HepG2 (cell line): ENCODE results near the gene TEAD3. TPM values are rescaled to one million over a fixed set of nuclear protein-coding genes. Genes with fewer than 3 reads are reported as not detected.

Experiments
- BHLHE40 ChIP-seq: IDR thresholded peaks from 2 replicates; pipeline ENCODE4 v1.6.1; 2011; ENCODE audit warnings: low read length, improper control_type of control experiment
- BORCS8-MEF2B ChIP-seq: sonication (generic); formaldehyde crosslinking; IDR thresholded peaks from 2 replicates; pipeline ENCODE4 v1.8.0; 2022; ENCODE audit warnings: mild to moderate bottlenecking, missing genetic modification reagents
- CCDC6 ChIP-seq: sonication (generic); formaldehyde crosslinking; IDR thresholded peaks from 2 replicates; pipeline ENCODE4 v1.8.1; 2022; ENCODE audit warnings: mild to moderate bottlenecking, missing genetic modification reagents, moderate library complexity
- FLYWCH1 ChIP-seq: sonication (generic); formaldehyde crosslinking; IDR thresholded peaks from 2 replicates; pipeline ENCODE4 v1.8.1; 2023; ENCODE audit warnings: mild to moderate bottlenecking, missing genetic modification reagents
- HCFC1 ChIP-seq: fragments of 150-350 bp; IDR thresholded peaks from 2 replicates; pipeline ENCODE4 v1.6.1; 2014; ENCODE audit warnings: low read depth, low read length
- KLF16 ChIP-seq, 2 experiments: sonication (generic) in 1 of 2; formaldehyde crosslinking in 1 of 2; IDR thresholded peaks; 2 replicates each; pipeline versions ENCODE4 v1.6.1 to v1.8.0; 2016 to 2023; ENCODE audit warnings: missing genetic modification reagents in 2 of 2, missing compliant biosample characterization in 1 of 2
- KMT2A ChIP-seq: sonication (generic); formaldehyde crosslinking; IDR thresholded peaks from 2 replicates; pipeline ENCODE4 v1.4.0; 2020; ENCODE audit warnings: missing genetic modification reagents
- PRPF4 ChIP-seq: fragments of 200-400 bp; formaldehyde crosslinking; IDR thresholded peaks from 2 replicates; pipeline ENCODE4 v1.6.1; 2016; ENCODE audit warnings: low read length, low read depth; ENCODE audit not compliant: poor library complexity, severe bottlenecking
- TAF1 ChIP-seq: sonication (generic); formaldehyde crosslinking; IDR thresholded peaks from 2 replicates; pipeline ENCODE4 v1.4.0; 2020; ENCODE audit warnings: missing genetic modification reagents
- ZFP36L2 ChIP-seq: sonication (generic); formaldehyde crosslinking; IDR thresholded peaks from 2 replicates; pipeline ENCODE4 v1.4.0; 2020; ENCODE audit warnings: missing genetic modification reagents
- ZFP41 ChIP-seq: sonication (generic); formaldehyde crosslinking; IDR thresholded peaks from 2 replicates; pipeline ENCODE4 v1.4.0; 2020; ENCODE audit warnings: mild to moderate bottlenecking, missing genetic modification reagents, borderline replicate concordance
- ZNF317 ChIP-seq: sonication (generic); formaldehyde crosslinking; IDR thresholded peaks from 2 replicates; pipeline ENCODE4 v1.5.0; 2020; ENCODE audit warnings: mild to moderate bottlenecking, missing genetic modification reagents
- ZNF556 ChIP-seq: sonication (generic); formaldehyde crosslinking; IDR thresholded peaks from 2 replicates; pipeline ENCODE4 v1.4.0; 2020; ENCODE audit warnings: mild to moderate bottlenecking, missing genetic modification reagents, borderline replicate concordance
- ZNF557 ChIP-seq: sonication (generic); formaldehyde crosslinking; IDR thresholded peaks from 2 replicates; pipeline ENCODE4 v1.4.0; 2020; ENCODE audit warnings: missing genetic modification reagents
- ZNF792 ChIP-seq: IDR thresholded peaks from 2 replicates; pipeline ENCODE4 v1.6.1; 2016
- polyA plus RNA-seq, 8 experiments: library from polyadenylated mRNA; depleted of rRNA in 3 of 8; stranded (reverse) in 7 of 8; unstranded in 1 of 8; fragments of >200 nt; fragmentation: Illumina TruSeq in 4 of 8; extraction: Trizol in 4 of 8; gene quantifications; 2 replicates each; pipeline versions ENCODE4 v1.2.1 to v1.2.3, GENCODE V29; 2011 to 2016; ENCODE audit warnings: low read depth in 4 of 8, missing spikeins in 1 of 8, mixed read lengths in 1 of 8; ENCODE audit not compliant: insufficient read depth in 1 of 8
- total RNA-seq, 5 experiments: library from RNA; depleted of rRNA; stranded (reverse); fragments of >200 nt; fragmentation: Illumina TruSeq; extraction: Trizol; gene quantifications; 2 replicates each; pipeline ENCODE4 v1.2.3, GENCODE V29; 2016; ENCODE audit warnings: low read depth in 1 of 5
- TF ChIP-seq, protein P1 (sequence below): fragments of 450-650 bp; IDR thresholded peaks from 2 replicates; pipeline ENCODE4 v1.6.1; 2017; ENCODE audit warnings: mild to moderate bottlenecking
- TF ChIP-seq, protein P2 (sequence below): sonication (generic); formaldehyde crosslinking; IDR thresholded peaks from 2 replicates; pipeline ENCODE4 v1.5.1; 2020; ENCODE audit warnings: mild to moderate bottlenecking, missing genetic modification reagents
- TF ChIP-seq, protein P3 (sequence below): IDR thresholded peaks from 2 replicates; pipeline ENCODE4 v1.6.1; 2016; ENCODE audit warnings: missing genetic modification reagents, missing compliant biosample characterization
- TF ChIP-seq, protein P4 (sequence below): sonication (generic); formaldehyde crosslinking; IDR thresholded peaks from 2 replicates; pipeline ENCODE4 v1.9.0; 2021; ENCODE audit warnings: missing genetic modification reagents, mild to moderate bottlenecking, borderline replicate concordance
- TF ChIP-seq, protein P5 (sequence below): sonication (generic); formaldehyde crosslinking; IDR thresholded peaks from 2 replicates; pipeline ENCODE4 v1.4.0; 2020; ENCODE audit warnings: missing genetic modification reagents, mild to moderate bottlenecking, borderline replicate concordance

The TEAD3 gene
- total and polyA plus RNA-seq, 2 of the 13 experiments (the other 11 are each of a cell fraction or from before 2014, with no cell fraction given), result 15.1 to 16.5 TPM

DNA sequence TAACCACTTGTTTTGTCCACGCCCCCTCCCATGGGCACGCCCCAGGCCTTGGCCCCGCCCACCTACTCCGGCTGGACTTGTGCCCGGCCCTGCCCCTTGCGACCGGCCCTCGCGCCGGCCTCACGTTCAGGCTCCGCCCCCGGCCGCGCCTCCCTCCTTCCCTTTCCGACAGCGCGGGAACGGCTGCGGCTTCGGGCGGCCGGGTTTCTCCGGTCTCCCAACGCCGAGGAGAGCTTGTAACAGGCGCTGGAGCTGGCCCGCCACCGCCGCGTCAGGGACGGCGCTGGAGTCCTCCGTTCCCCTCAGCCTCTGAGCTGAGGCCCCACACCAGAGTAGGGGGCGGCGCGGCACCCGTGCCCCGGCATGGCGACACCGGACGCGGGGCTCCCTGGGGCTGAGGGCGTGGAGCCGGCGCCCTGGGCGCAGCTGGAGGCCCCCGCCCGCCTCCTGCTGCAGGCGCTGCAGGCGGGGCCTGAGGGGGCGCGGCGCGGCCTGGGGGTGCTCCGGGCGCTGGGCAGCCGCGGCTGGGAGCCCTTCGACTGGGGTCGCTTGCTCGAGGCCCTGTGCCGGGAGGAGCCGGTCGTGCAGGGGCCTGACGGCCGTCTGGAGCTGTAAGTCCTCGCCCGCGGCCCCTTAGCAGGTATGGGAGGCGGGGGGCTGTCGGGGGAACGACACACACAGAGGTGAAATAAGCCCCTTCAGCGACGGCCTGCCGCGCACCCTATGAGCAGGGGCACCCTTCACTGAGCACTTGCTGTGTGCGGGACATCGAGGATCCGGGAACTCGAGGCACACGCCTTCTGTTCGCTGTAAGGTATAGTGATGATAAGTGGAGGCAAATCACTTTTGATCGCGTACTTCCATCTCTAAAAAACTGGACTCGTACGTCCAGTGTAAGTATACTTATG lies 44.4 kb downstream of the TEAD3 start, which contains the start of gene FANCE (continued):
- TF ChIP-seq, protein P1, sequence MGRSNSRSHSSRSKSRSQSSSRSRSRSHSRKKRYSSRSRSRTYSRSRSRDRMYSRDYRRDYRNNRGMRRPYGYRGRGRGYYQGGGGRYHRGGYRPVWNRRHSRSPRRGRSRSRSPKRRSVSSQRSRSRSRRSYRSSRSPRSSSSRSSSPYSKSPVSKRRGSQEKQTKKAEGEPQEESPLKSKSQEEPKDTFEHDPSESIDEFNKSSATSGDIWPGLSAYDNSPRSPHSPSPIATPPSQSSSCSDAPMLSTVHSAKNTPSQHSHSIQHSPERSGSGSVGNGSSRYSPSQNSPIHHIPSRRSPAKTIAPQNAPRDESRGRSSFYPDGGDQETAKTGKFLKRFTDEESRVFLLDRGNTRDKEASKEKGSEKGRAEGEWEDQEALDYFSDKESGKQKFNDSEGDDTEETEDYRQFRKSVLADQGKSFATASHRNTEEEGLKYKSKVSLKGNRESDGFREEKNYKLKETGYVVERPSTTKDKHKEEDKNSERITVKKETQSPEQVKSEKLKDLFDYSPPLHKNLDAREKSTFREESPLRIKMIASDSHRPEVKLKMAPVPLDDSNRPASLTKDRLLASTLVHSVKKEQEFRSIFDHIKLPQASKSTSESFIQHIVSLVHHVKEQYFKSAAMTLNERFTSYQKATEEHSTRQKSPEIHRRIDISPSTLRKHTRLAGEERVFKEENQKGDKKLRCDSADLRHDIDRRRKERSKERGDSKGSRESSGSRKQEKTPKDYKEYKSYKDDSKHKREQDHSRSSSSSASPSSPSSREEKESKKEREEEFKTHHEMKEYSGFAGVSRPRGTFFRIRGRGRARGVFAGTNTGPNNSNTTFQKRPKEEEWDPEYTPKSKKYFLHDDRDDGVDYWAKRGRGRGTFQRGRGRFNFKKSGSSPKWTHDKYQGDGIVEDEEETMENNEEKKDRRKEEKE, result no peak
- peak; percentile 96 for TF ChIP-seq BORCS8-MEF2B (CRISPR knock-in tag)
- TF ChIP-seq CCDC6 (CRISPR knock-in tag), result no peak
- TF ChIP-seq ZNF557 (CRISPR knock-in tag), result peak; percentile 86; the same call in 1 of the 2 replicates
- TF ChIP-seq HCFC1, result no peak
- peak; percentile 64; the same call in 1 of the 2 replicates for TF ChIP-seq BHLHE40
- no peak; the same call in 1 of the 2 replicates for TF ChIP-seq ZNF556 (CRISPR knock-in tag)
- no peak; the same call in 1 of the 2 replicates for TF ChIP-seq ZFP36L2 (CRISPR knock-in tag)
- TF ChIP-seq, protein P2, sequence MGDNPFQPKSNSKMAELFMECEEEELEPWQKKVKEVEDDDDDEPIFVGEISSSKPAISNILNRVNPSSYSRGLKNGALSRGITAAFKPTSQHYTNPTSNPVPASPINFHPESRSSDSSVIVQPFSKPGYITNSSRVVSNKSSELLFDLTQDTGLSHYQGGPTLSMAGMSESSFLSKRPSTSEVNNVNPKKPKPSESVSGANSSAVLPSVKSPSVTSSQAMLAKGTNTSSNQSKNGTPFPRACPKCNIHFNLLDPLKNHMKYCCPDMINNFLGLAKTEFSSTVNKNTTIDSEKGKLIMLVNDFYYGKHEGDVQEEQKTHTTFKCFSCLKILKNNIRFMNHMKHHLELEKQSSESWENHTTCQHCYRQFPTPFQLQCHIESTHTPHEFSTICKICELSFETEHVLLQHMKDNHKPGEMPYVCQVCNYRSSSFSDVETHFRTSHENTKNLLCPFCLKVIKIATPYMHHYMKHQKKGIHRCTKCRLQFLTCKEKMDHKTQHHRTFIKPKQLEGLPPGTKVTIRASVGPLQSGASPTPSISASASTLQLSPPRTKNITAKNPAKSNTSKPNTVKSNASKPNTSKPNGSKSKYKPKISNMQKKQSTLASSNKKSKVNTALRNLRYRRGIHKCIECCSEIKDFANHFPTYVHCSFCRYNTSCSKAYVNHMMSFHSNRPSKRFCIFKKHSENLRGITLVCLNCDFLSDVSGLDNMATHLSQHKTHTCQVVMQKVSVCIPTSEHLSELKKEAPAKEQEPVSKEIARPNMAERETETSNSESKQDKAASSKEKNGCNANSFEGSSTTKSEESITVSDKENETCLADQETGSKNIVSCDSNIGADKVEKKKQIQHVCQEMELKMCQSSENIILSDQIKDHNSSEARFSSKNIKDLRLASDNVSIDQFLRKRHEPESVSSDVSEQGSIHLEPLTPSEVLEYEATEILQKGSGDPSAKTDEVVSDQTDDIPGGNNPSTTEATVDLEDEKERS, result peak; percentile 57; the same call in 1 of the 2 replicates
- peak; percentile 75 for TF ChIP-seq TAF1 (CRISPR knock-in tag)
- no peak for TF ChIP-seq FLYWCH1 (CRISPR knock-in tag)
- no peak for TF ChIP-seq PRPF4
- TF ChIP-seq, protein P3, sequence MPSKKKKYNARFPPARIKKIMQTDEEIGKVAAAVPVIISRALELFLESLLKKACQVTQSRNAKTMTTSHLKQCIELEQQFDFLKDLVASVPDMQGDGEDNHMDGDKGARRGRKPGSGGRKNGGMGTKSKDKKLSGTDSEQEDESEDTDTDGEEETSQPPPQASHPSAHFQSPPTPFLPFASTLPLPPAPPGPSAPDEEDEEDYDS (CRISPR knock-in tag), result peak; percentile 60; the same call in 1 of the 2 replicates
- peak; percentile 47; the same call in 1 of the 2 replicates for TF ChIP-seq ZNF792 (CRISPR knock-in tag)
- TF ChIP-seq, protein P4, sequence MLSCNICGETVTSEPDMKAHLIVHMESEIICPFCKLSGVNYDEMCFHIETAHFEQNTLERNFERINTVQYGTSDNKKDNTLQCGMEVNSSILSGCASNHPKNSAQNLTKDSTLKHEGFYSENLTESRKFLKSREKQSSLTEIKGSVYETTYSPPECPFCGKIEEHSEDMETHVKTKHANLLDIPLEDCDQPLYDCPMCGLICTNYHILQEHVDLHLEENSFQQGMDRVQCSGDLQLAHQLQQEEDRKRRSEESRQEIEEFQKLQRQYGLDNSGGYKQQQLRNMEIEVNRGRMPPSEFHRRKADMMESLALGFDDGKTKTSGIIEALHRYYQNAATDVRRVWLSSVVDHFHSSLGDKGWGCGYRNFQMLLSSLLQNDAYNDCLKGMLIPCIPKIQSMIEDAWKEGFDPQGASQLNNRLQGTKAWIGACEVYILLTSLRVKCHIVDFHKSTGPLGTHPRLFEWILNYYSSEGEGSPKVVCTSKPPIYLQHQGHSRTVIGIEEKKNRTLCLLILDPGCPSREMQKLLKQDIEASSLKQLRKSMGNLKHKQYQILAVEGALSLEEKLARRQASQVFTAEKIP (CRISPR knock-in tag), result no peak
- TF ChIP-seq, protein P5, sequence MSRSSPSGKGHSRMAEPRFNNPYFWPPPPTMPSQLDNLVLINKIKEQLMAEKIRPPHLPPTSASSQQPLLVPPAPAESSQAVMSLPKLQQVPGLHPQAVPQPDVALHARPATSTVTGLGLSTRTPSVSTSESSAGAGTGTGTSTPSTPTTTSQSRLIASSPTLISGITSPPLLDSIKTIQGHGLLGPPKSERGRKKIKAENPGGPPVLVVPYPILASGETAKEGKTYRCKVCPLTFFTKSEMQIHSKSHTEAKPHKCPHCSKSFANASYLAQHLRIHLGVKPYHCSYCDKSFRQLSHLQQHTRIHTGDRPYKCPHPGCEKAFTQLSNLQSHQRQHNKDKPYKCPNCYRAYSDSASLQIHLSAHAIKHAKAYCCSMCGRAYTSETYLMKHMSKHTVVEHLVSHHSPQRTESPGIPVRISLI (CRISPR knock-in tag), result no peak
- TF ChIP-seq KLF16 (CRISPR knock-in tag; IDR thresholded peaks at IDR 0.05), result peak in 1 of 2 experiments; percentile 94; a peak in 2 of 4 replicates
- no peak for TF ChIP-seq ZFP41 (CRISPR knock-in tag)
- 0 out of 2 replicates have a peak, but pooled peaks have one; percentile 39 for TF ChIP-seq ZNF317
- peak; percentile 89 for TF ChIP-seq KMT2A
